NCI-H748 (cell line): Measurements from ENCODE around the gene SLC16A5.
A peak's percentile ranks its signal among the peaks of the same experiment; 100 is the strongest.

Source experiments
- DNase-seq: peaks from one replicate; lab custom pipeline; 2025; ENCODE audit not compliant: unreplicated experiment; lab: John Stamatoyannopoulos, UW

SLC16A5 gene

GRCh38 chr17:75084039-75084660, 3.6 kb upstream of the SLC16A5 start:
- peak; percentile 24 for DNase-seq

GRCh38 chr17:75086496-75087181, 1.1 kb upstream of the SLC16A5 start:
- no peak for DNase-seq

- no peak for DNase-seq
Observed at GRCh38 chr17:75087182-75087557, 584 bp upstream of the SLC16A5 start.

GRCh38 chr17:75088465-75089417, 987 bp downstream of the SLC16A5 start:
- no peak for DNase-seq

GRCh38 chr17:75090871-75091854, 3.4 kb downstream of the SLC16A5 start:
- no peak for DNase-seq

GRCh38 chr17:75091855-75092327, 4.1 kb downstream of the SLC16A5 start:
- no peak for DNase-seq

GRCh38 chr17:75093548-75094158, 5.9 kb downstream of the SLC16A5 start:
- no peak for DNase-seq

GRCh38 chr17:75094871-75095399, 7.2 kb downstream of the SLC16A5 start:
- DNase-seq = no peak

- DNase-seq = no peak
Observed at GRCh38 chr17:75096082-75096625, 8.4 kb downstream of the SLC16A5 start.

GRCh38 chr17:75097865-75098264, 10.1 kb downstream of the SLC16A5 start:
- DNase-seq = no peak

- DNase-seq = no peak
Observed at GRCh38 chr17:75098861-75099260, 11.1 kb downstream of the SLC16A5 start.

GRCh38 chr17:75099881-75100595, 12.3 kb downstream of the SLC16A5 start:
- no peak for DNase-seq

GRCh38 chr17:75102385-75102821, 14.6 kb downstream of the SLC16A5 start:
- DNase-seq = no peak

GRCh38 chr17:75103601-75104554, 16.1 kb downstream of the SLC16A5 start:
- DNase-seq = no peak

- DNase-seq = peak; percentile 87
Observed at GRCh38 chr17:75105126-75106080, 17.6 kb downstream of the SLC16A5 start.

- no peak for DNase-seq
Observed at GRCh38 chr17:75108193-75108592, 20.4 kb downstream of the SLC16A5 start.

- DNase-seq = peak; percentile 13
Observed at GRCh38 chr17:75109046-75109406, 21.3 kb downstream of the SLC16A5 start.
